SK-N-SH (cell line): ENCODE data around the gene TRAF5. TPM values are rescaled to one million over a fixed set of nuclear protein-coding genes. Genes with fewer than 3 reads are reported as not detected.

Experiments used
- CTCF ChIA-PET: fragments of 300-600, 350-600 bp; formaldehyde crosslinking; extraction: SDS; loops from one replicate; lab custom pipeline; 2021; lab: Yijun Ruan, JAX
- POLR2A ChIA-PET: fragments of 350-600 bp; sonication (Branson Sonifier 250); formaldehyde crosslinking; extraction: SDS; loops from one replicate; lab custom pipeline; 2020; ENCODE audit warnings: antibody characterized with exemption, inconsistent platforms; lab: Yijun Ruan, JAX
- DNase-seq: peaks from one replicate; pipeline ENCODE4 v3.0.0; 2012
- H2AFZ ChIP-seq: fragments of 200-600 bp; sonication (generic); 2 replicates; pipeline ENCODE4 v1.8.1; 2016; ENCODE audit warnings: antibody characterized with exemption, mild to moderate bottlenecking, low read depth
- H3F3A ChIP-seq: fragments of 200-600 bp; sonication (generic); replicated peaks from 2 replicates; pipeline ENCODE3; 2016; ENCODE audit warnings: antibody characterized with exemption, mild to moderate bottlenecking; ENCODE audit not compliant: insufficient read depth
- H3K27ac ChIP-seq, 2 experiments: fragments of 200-500 bp in 1 of 2; fragments of 200-600 bp in 1 of 2; sonication (Bioruptor generic) in 1 of 2; sonication (generic), shearing (Covaris generic) in 1 of 2; 2 replicates each; pipeline versions ENCODE4 v1.5.1 to v1.6.1; 2014 to 2016; ENCODE audit warnings: low read depth in 2 of 2, inconsistent platforms in 1 of 2, low read length in 1 of 2, mild to moderate bottlenecking in 1 of 2, mixed read lengths in 1 of 2
- H3K27me3 ChIP-seq: fragments of 200-600 bp; sonication (generic), shearing (Covaris generic); 2 replicates; pipeline ENCODE4 v1.6.1; 2016; ENCODE audit warnings: mixed run types; ENCODE audit not compliant: insufficient read depth
- H3K36me3 ChIP-seq, 2 experiments: fragments of 200-500 bp in 1 of 2; fragments of 200-600 bp in 1 of 2; sonication (Bioruptor generic) in 1 of 2; sonication (generic) in 1 of 2; replicated peaks in 1 of 2; 2 replicates each; pipeline versions ENCODE3 to v1.5.1; 2014 to 2016; ENCODE audit warnings: low read length in 1 of 2, mild to moderate bottlenecking in 1 of 2; ENCODE audit not compliant: insufficient read depth in 2 of 2, control insufficient read depth in 1 of 2
- H3K4me1 ChIP-seq, 2 experiments: fragments of 200-500 bp in 1 of 2; fragments of 200-600 bp in 1 of 2; sonication (Bioruptor generic) in 1 of 2; sonication (generic), shearing (Covaris generic) in 1 of 2; 2 replicates each; pipeline versions ENCODE4 v1.5.1 to v1.6.1; 2014 to 2016; ENCODE audit warnings: low read depth in 1 of 2, low read length in 1 of 2, mixed run types in 1 of 2; ENCODE audit not compliant: insufficient read depth in 2 of 2, control insufficient read depth in 1 of 2
- H3K4me2 ChIP-seq: fragments of 200-600 bp; sonication (generic), shearing (Covaris generic); 2 replicates; pipeline ENCODE4 v1.6.1; 2017; ENCODE audit warnings: mixed run types
- H3K4me3 ChIP-seq, 2 experiments: fragments of 200-500 bp in 1 of 2; fragments of 200-600 bp in 1 of 2; sonication (Bioruptor generic) in 1 of 2; sonication (generic), shearing (Covaris generic) in 1 of 2; 2 replicates each; pipeline versions ENCODE4 v1.5.1 to v1.8.1; 2014 to 2016; ENCODE audit warnings: low read depth in 2 of 2, inconsistent platforms in 1 of 2, low read length in 1 of 2, mild to moderate bottlenecking in 1 of 2, mixed read lengths in 1 of 2, moderate library complexity in 1 of 2
- H3K79me2 ChIP-seq: fragments of 200-600 bp; sonication (generic); 2 replicates; pipeline ENCODE4 v1.8.1; 2017; ENCODE audit warnings: mild to moderate bottlenecking; ENCODE audit not compliant: insufficient read depth
- H3K9ac ChIP-seq: fragments of 200-600 bp; sonication (generic); 2 replicates; pipeline ENCODE4 v1.6.1; 2017; ENCODE audit warnings: mixed run types
- H3K9me2 ChIP-seq: fragments of 200-600 bp; sonication (generic); 2 replicates; pipeline ENCODE4 v1.6.1; 2017; ENCODE audit warnings: mixed run types
- H3K9me3 ChIP-seq: fragments of 200-600 bp; sonication (generic); 2 replicates; pipeline ENCODE4 v1.6.1; 2017; ENCODE audit warnings: mixed run types, mild to moderate bottlenecking, moderate library complexity
- H4K20me1 ChIP-seq: fragments of 200-600 bp; sonication (generic); 2 replicates; pipeline ENCODE4 v1.6.1; 2017; ENCODE audit warnings: mild to moderate bottlenecking, mixed run types; ENCODE audit not compliant: insufficient read depth
- CHD2 ChIP-seq: fragments of 150-350 bp; IDR thresholded peaks from 2 replicates; pipeline ENCODE4 v1.6.1; 2018; ENCODE audit warnings: low read length; ENCODE audit not compliant: partially characterized antibody
- MEF2A ChIP-seq: IDR thresholded peaks from 2 replicates; pipeline ENCODE4 v1.4.0; 2012; ENCODE audit warnings: low read depth, borderline replicate concordance
- NRF1 ChIP-seq: IDR thresholded peaks from 2 replicates; pipeline ENCODE4 v1.6.1; 2012; ENCODE audit warnings: low read depth, mild to moderate bottlenecking, low read length
- POLR2AphosphoS5 ChIP-seq: IDR thresholded peaks from 2 replicates; pipeline ENCODE4 v1.6.1; 2012; ENCODE audit warnings: low read depth, low read length
- RAD21 ChIP-seq: IDR thresholded peaks from 2 replicates; pipeline ENCODE4 v1.6.1; 2012; ENCODE audit warnings: mild to moderate bottlenecking, low read length
- SIN3A ChIP-seq: IDR thresholded peaks from 2 replicates; pipeline ENCODE4 v1.6.1; 2012; ENCODE audit warnings: low read depth, mild to moderate bottlenecking, low read length, moderate library complexity, borderline replicate concordance
- WGBS: methylation state at CpG from one replicate; pipeline ENCODE4 v1.1.6; 2017; ENCODE audit warnings: low lambda C conversion rate; 5-methylcytosine and 5-hydroxymethylcytosine counted together
- polyA plus RNA-seq, 3 experiments: library from polyadenylated mRNA; depleted of rRNA; stranded (reverse); fragments of >200 nt; gene quantifications; 2 replicates each; pipeline ENCODE4 v1.2.3, GENCODE V29; 2012

Gene TRAF5
- polyA plus RNA-seq, 1 of the 3 experiments (the other 2 are of a cell fraction): 7.6 TPM

- Histone ChIP-seq H3K9me2 (no peaks in the 10 kb centered on the region), H3K9ac (no peak overlapping the region), H3K79me2 (no peaks in the 10 kb centered on the region), H4K20me1 (no peaks in the 10 kb centered on the region), H3K27ac (no peak overlapping the region), H3K9me3 (no peaks in the 10 kb centered on the region), H3K27me3 (no peaks in the 10 kb centered on the region), H3K4me3 (no peak overlapping the region), H3K4me2 (no peak overlapping the region), H2AFZ (no peak overlapping the region), H3K36me3 (peaks cover 72 to 78% of the 10 kb centered on the region in 2 experiments), H3F3A (peaks cover 4% of the 10 kb centered on the region), H3K4me1 (no peaks in the 10 kb centered on the region; a peak in 1 of 4 replicates)
- POLR2A ChIA-PET: no interaction called here
- 9% methylated on average over 1 of the region's 1 CpG for WGBS
- no peak for DNase-seq
- CTCF ChIA-PET: no interaction called here
- TF ChIP-seq MEF2A (no peak), CHD2 (no peak)
Observed at GRCh38 chr1:211279340-211279739, 47.3 kb upstream of the TRAF5 start.

- Histone ChIP-seq H3K9me2 (no peaks in the 10 kb centered on the region), H3K9ac (no peak overlapping the region), H3K27me3 (no peaks in the 10 kb centered on the region), H3K79me2 (peaks cover 4% of the 10 kb centered on the region; the same call in 1 of the 2 replicates), H3K27ac (peak overlapping the region in 1 of 2 experiments; percentile 28; a peak in 1 of 4 replicates), H3F3A (peaks cover 4% of the 10 kb centered on the region), H3K4me2 (no peak overlapping the region), H3K36me3 (peaks cover 76% of the 10 kb centered on the region in 2 experiments), H3K4me1 (no peaks in the 10 kb centered on the region), H4K20me1 (no peaks in the 10 kb centered on the region), H3K9me3 (no peaks in the 10 kb centered on the region), H3K4me3 (no peak overlapping the region), H2AFZ (no peak overlapping the region)
- 94% methylated on average over 4 of the region's 4 CpGs for WGBS
- TF ChIP-seq POLR2AphosphoS5 (no peak), RAD21 (no peak), NRF1 (no peak)
- ChIA-PET POLR2A (no interaction called here), CTCF (interaction anchor here (0.6 kb wide), 1 partner anchor 87 kb away, joined by 3 read pairs; no protein-coding TSS in a partner anchor)
- no peak for DNase-seq
Observed at GRCh38 chr1:211280910-211281309, 45.7 kb upstream of the TRAF5 start.

- Histone ChIP-seq H4K20me1 (no peaks in the 10 kb centered on the region), H3K27me3 (no peaks in the 10 kb centered on the region), H3K4me3 (no peak overlapping the region), H3K4me1 (no peaks in the 10 kb centered on the region), H3K27ac (peak overlapping the region in 1 of 2 experiments; percentile 28; a peak in 1 of 4 replicates), H3F3A (peaks cover 4% of the 10 kb centered on the region), H3K9me2 (no peaks in the 10 kb centered on the region), H3K9ac (no peak overlapping the region), H3K36me3 (peaks cover 73 to 74% of the 10 kb centered on the region in 2 experiments), H2AFZ (no peak overlapping the region), H3K79me2 (peaks cover 4% of the 10 kb centered on the region; the same call in 1 of the 2 replicates), H3K9me3 (no peaks in the 10 kb centered on the region), H3K4me2 (no peak overlapping the region)
- ChIA-PET CTCF (interaction anchor here (0.6 to 0.9 kb wide), 2 partner anchors 87 to 233 kb away, joined by 3 to 4 read pairs; no protein-coding TSS in a partner anchor), POLR2A (no interaction called here)
- no peak for DNase-seq
- WGBS: 91% methylated on average over 6 of the region's 6 CpGs
- TF ChIP-seq NRF1 (no peak), SIN3A (no peak)
Observed at GRCh38 chr1:211281320-211282022, 45.2 kb upstream of the TRAF5 start.
